ELF-1 (cell line): ENCODE results near the gene SERINC1.

ENCODE experiments used
- DNase-seq: peaks from one replicate; pipeline ENCODE4 v3.0.0-alpha.2; 2016; ENCODE audit warnings: low read depth, low spot score

Gene SERINC1

DNA sequence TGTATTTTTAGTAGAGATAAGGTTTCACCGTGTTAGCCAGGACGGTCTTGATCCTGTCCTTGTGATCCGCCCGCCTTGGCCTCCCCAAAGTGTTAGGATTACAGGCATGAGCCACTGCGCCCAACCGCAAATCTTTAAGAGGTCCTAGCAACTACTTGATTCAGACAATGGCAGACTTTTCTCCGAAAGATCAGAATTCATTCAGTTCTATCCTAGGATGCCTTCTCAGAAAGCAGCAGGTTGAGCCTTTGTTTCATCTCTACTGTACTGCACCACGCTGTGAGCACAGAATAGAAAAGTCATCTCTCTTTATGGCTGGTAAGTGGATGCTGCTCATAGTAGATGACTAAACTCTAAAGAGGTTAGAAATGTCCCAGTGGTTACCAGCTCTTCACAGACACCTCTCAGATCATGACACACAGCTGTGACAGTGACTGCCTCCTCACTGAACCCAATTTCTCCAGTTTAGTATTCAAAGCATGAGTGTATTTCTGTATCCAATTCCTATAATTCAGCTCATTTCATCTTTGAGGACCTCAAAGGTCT, 78.2 kb downstream of the SERINC1 start:
- DNase-seq: peak; percentile 53
